NCI-H1417 (cell line): Measurements from ENCODE around the gene BARD1.
"Not testable (repeated sequence)": the region's sequence is repeated elsewhere in the genome, so short reads cannot be mapped to it uniquely, and the experiment has no call there.

Experiments used
- DNase-seq, 3 experiments: peaks; one replicate each; lab custom pipeline; 2025; lab: John Stamatoyannopoulos, UW

The BARD1 gene

GRCh38 chr2:214765180-214765579 is 44.3 kb downstream of the BARD1 start:
- no peak for DNase-seq

GRCh38 chr2:214753455-214753854 is 56.0 kb downstream of the BARD1 start:
- no peak for DNase-seq

GRCh38 chr2:214750529-214750928 is 59.0 kb downstream of the BARD1 start:
- DNase-seq: no peak

GRCh38 chr2:214747992-214748391 is 61.5 kb downstream of the BARD1 start:
- no peak for DNase-seq

- no peak for DNase-seq
Observed at GRCh38 chr2:214742119-214742518, 67.4 kb downstream of the BARD1 start.

- DNase-seq: no peak
Observed at GRCh38 chr2:214740867-214741395, 68.6 kb downstream of the BARD1 start.

GRCh38 chr2:214737188-214737587 is 72.3 kb downstream of the BARD1 start:
- no peak for DNase-seq

- DNase-seq: peak in 1 of 3 experiments; percentile 52
Observed at GRCh38 chr2:214730800-214731407, 78.6 kb downstream of the BARD1 start.

GRCh38 chr2:214730248-214730647 is 79.2 kb downstream of the BARD1 start:
- DNase-seq: no peak

- no peak for DNase-seq
Observed at GRCh38 chr2:214724741-214725140, 84.7 kb downstream of the BARD1 start.

- not testable (repeated sequence) for DNase-seq
Observed at GRCh38 chr2:214717837-214718236, 91.6 kb downstream of the BARD1 start.

- no peak for DNase-seq
Observed at GRCh38 chr2:214716811-214717560, 92.5 kb downstream of the BARD1 start.

GRCh38 chr2:214715025-214715424 is 94.5 kb downstream of the BARD1 start:
- DNase-seq: no peak

GRCh38 chr2:214713080-214713830 is 96.2 kb downstream of the BARD1 start:
- DNase-seq: no peak

GRCh38 chr2:214710729-214711128 is 98.8 kb downstream of the BARD1 start:
- DNase-seq: no peak

- DNase-seq: no peak
Observed at GRCh38 chr2:214706986-214707385, 102.5 kb downstream of the BARD1 start.

GRCh38 chr2:214699236-214699635 is 110.2 kb downstream of the BARD1 start:
- no peak for DNase-seq

GRCh38 chr2:214696681-214697080 is 112.8 kb downstream of the BARD1 start:
- DNase-seq: no peak

GRCh38 chr2:214695789-214696188 is 113.7 kb downstream of the BARD1 start:
- DNase-seq: no peak

- DNase-seq: peak in 1 of 3 experiments; percentile 35
Observed at GRCh38 chr2:214683557-214683956, 125.9 kb downstream of the BARD1 start.

- DNase-seq: no peak
Observed at GRCh38 chr2:214679736-214680135, 129.7 kb downstream of the BARD1 start.

- no peak for DNase-seq
Observed at GRCh38 chr2:214676421-214677089, 132.9 kb downstream of the BARD1 start.
